Keratinocyte (primary cell): ENCODE data around the gene SALL3. TPM values are rescaled to one million over a fixed set of nuclear protein-coding genes. Genes with fewer than 3 reads are reported as not detected.

Experiments
- DNase-seq: peaks from one replicate; pipeline ENCODE4 v3.0.0-alpha.2; 2011; ENCODE audit warnings: low read depth, missing footprints, low spot score
- FAIRE-seq: peaks from 2 replicates; lab custom pipeline; 2011; peaks lifted over from hg19 to GRCh38; lab: Jason Lieb, UNC
- H2AFZ ChIP-seq: 2 replicates; pipeline ENCODE4 v1.6.0; 2012; ENCODE audit warnings: low read length, control low read depth, inconsistent platforms; ENCODE audit not compliant: control insufficient read depth
- H3K27ac ChIP-seq: 2 replicates; pipeline ENCODE4 v1.5.1; 2011; ENCODE audit warnings: low read length; ENCODE audit not compliant: control insufficient read depth, insufficient read depth
- H3K27me3 ChIP-seq: 3 replicates; pipeline ENCODE4 v1.6.0; 2011; ENCODE audit warnings: low read length; ENCODE audit not compliant: control insufficient read depth, insufficient read depth; ENCODE audit errors: extremely low read depth
- H3K36me3 ChIP-seq, 2 experiments: 2 replicates in 1 of 2; 3 replicates in 1 of 2; pipeline ENCODE4 v1.5.1; 2011; ENCODE audit warnings: low read length in 2 of 2, mild to moderate bottlenecking in 1 of 2; ENCODE audit not compliant: control insufficient read depth in 2 of 2, insufficient read depth in 2 of 2; ENCODE audit errors: extremely low read depth in 1 of 2
- H3K4me1 ChIP-seq: 3 replicates; pipeline ENCODE4 v1.5.1; 2011; ENCODE audit warnings: low read length; ENCODE audit not compliant: control insufficient read depth, insufficient read depth; ENCODE audit errors: extremely low read depth
- H3K4me2 ChIP-seq: 3 replicates; pipeline ENCODE4 v1.6.0; 2011; ENCODE audit warnings: low read depth, low read length; ENCODE audit not compliant: control insufficient read depth, insufficient read depth; ENCODE audit errors: extremely low read depth
- H3K4me3 ChIP-seq, 3 experiments: fragments of 200-600 bp in 1 of 3; sonication (generic) in 1 of 3; 2 replicates in 2 of 3; 3 replicates in 1 of 3; pipeline ENCODE4 v1.5.1; 2011 to 2016; ENCODE audit warnings: low read length in 3 of 3, mild to moderate bottlenecking in 3 of 3, control low read depth in 2 of 3, inconsistent platforms in 1 of 3, low read depth in 1 of 3, mixed read lengths in 1 of 3, mixed run types in 1 of 3, moderate library complexity in 1 of 3; ENCODE audit not compliant: control insufficient read depth in 2 of 3, insufficient read depth in 2 of 3; ENCODE audit errors: extremely low read depth in 1 of 3
- H3K79me2 ChIP-seq: 2 replicates; pipeline ENCODE4 v1.6.0; 2012; ENCODE audit warnings: low read length; ENCODE audit not compliant: control insufficient read depth, insufficient read depth
- H3K9ac ChIP-seq: 3 replicates; pipeline ENCODE4 v1.6.0; 2011; ENCODE audit warnings: low read length; ENCODE audit not compliant: control insufficient read depth, insufficient read depth; ENCODE audit errors: extremely low read depth
- H3K9me1 ChIP-seq: 3 replicates; pipeline ENCODE4 v1.6.0; 2011; ENCODE audit warnings: low read length; ENCODE audit not compliant: control insufficient read depth, insufficient read depth; ENCODE audit errors: extremely low read depth
- H3K9me3 ChIP-seq: 2 replicates; pipeline ENCODE4 v1.5.1; 2012; ENCODE audit warnings: low read depth, low read length; ENCODE audit not compliant: control insufficient read depth
- H4K20me1 ChIP-seq: 3 replicates; pipeline ENCODE4 v1.6.0; 2011; ENCODE audit warnings: low read length; ENCODE audit not compliant: control insufficient read depth, insufficient read depth; ENCODE audit errors: extremely low read depth
- EZH2 ChIP-seq: IDR thresholded peaks from one replicate; pipeline ENCODE4 v1.6.1; 2012; ENCODE audit warnings: inconsistent platforms, mild to moderate bottlenecking, low read length, moderate library complexity
- dilution Hi-C: fragments of 300-500 bp; cut with MboI; formaldehyde crosslinking; loops from one replicate; pipeline ENCODE4 v1.7.0; 2020; ENCODE audit warnings: low sequenced_read_pairs; ENCODE audit not compliant: extremely low pct_ligation_motif_present
- polyA plus RNA-seq, 5 experiments: library from polyadenylated mRNA; depleted of rRNA in 3 of 5; stranded (reverse) in 3 of 5; stranded (forward) in 1 of 5; unstranded in 1 of 5; fragments of >200 nt; gene quantifications; 1 replicate in 1 of 5; 2 replicates in 3 of 5; 3 replicates in 1 of 5; pipeline versions ENCODE4 v1.2.1 to v1.2.3, GENCODE V29; 2011 to 2012; ENCODE audit warnings: missing spikeins in 2 of 5, low read depth in 1 of 5, low replicate concordance in 1 of 5
- TF ChIP-seq, protein P1 (sequence below), 3 experiments: IDR thresholded peaks in 1 of 3; conservative IDR thresholded peaks in 1 of 3; optimal IDR thresholded peaks in 1 of 3; 2 replicates in 2 of 3; 3 replicates in 1 of 3; pipeline versions ENCODE3 to v1.5.1; 2011; ENCODE audit warnings: low read length in 3 of 3, mild to moderate bottlenecking in 3 of 3, moderate library complexity in 2 of 3, control low read depth in 1 of 3, inconsistent platforms in 1 of 3; ENCODE audit not compliant: insufficient read depth in 2 of 3; ENCODE audit errors: extremely low read depth in 1 of 3

The SALL3 gene
- polyA plus RNA-seq, 1 donor (not counting 4 experiments of a cell fraction or from before 2014, with no cell fraction given), result not detected

- Histone ChIP-seq H3K4me2 (no peak overlapping the region), H3K27ac (no peak overlapping the region), H3K79me2 (no peaks in the 10 kb centered on the region), H3K4me3 (no peak overlapping the region), H3K9ac (no peak overlapping the region), H4K20me1 (no peaks in the 10 kb centered on the region), H3K27me3 (peaks cover 44% of the 10 kb centered on the region), H3K9me1 (no peaks in the 10 kb centered on the region), H2AFZ (no peak overlapping the region), H3K4me1 (no peaks in the 10 kb centered on the region), H3K36me3 (no peaks in the 10 kb centered on the region), H3K9me3 (no peaks in the 10 kb centered on the region)
- dilution Hi-C loops, result no loop called here
- no peak for DNase-seq
- peak; percentile 5 for TF ChIP-seq EZH2
- TF ChIP-seq, protein P1, sequence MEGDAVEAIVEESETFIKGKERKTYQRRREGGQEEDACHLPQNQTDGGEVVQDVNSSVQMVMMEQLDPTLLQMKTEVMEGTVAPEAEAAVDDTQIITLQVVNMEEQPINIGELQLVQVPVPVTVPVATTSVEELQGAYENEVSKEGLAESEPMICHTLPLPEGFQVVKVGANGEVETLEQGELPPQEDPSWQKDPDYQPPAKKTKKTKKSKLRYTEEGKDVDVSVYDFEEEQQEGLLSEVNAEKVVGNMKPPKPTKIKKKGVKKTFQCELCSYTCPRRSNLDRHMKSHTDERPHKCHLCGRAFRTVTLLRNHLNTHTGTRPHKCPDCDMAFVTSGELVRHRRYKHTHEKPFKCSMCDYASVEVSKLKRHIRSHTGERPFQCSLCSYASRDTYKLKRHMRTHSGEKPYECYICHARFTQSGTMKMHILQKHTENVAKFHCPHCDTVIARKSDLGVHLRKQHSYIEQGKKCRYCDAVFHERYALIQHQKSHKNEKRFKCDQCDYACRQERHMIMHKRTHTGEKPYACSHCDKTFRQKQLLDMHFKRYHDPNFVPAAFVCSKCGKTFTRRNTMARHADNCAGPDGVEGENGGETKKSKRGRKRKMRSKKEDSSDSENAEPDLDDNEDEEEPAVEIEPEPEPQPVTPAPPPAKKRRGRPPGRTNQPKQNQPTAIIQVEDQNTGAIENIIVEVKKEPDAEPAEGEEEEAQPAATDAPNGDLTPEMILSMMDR (optimal IDR thresholded peaks at IDR 0.05 in 1 of 3, IDR thresholded peaks at IDR 0.05 in 1 of 3, conservative IDR thresholded peaks at IDR 0.05 in 1 of 3; ENCODE audit: extremely low read depth in 1 of 3, insufficient read depth in 2 of 3, low read length in 3 of 3), result peak; percentile 31 to 75 (median 55)
- no peak for FAIRE-seq
These were observed 6.4 kb downstream of the SALL3 start for GRCh38 chr18:78986018-78986481.

DNA sequence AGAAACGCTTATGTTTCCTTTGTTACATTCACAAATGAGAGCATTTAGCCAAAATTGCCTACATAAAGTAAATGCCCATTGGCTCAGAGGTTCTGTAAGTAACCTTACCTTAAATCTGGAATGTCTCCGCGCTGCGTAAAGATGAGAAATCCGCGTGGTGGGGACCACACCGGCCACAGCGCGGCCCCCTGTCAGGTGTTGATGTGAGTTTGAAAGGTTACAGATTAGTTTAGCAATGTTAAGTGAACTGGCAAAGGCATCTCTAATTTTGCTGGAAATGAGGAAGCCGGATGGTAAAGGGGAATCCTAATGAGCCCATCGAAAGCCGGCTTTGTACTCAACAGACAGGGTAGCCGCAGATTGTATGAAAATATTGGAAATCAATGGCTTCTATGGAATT is 11.8 kb downstream of the SALL3 start:
- H3K4me1 ChIP-seq, result no peaks in the 10 kb centered on the region
- peaks cover 4% of the 10 kb centered on the region for H3K9me3 ChIP-seq
- H3K36me3 ChIP-seq, result no peaks in the 10 kb centered on the region
- no peaks in the 10 kb centered on the region for H3K79me2 ChIP-seq
- no peak overlapping the region for H2AFZ ChIP-seq
- H3K4me2 ChIP-seq, result no peak overlapping the region
- dilution Hi-C loops, result no loop called here
- H3K27me3 ChIP-seq, result peaks cover 2% of the 10 kb centered on the region
- FAIRE-seq (no peak), DNase-seq (no peak)
- no peaks in the 10 kb centered on the region for H3K9me1 ChIP-seq
- H4K20me1 ChIP-seq, result no peaks in the 10 kb centered on the region
- no peak overlapping the region for H3K27ac ChIP-seq
- no peak for TF ChIP-seq EZH2
- TF ChIP-seq, protein P1 (optimal IDR thresholded peaks at IDR 0.05 in 1 of 3, IDR thresholded peaks at IDR 0.05 in 1 of 3, conservative IDR thresholded peaks at IDR 0.05 in 1 of 3; ENCODE audit: extremely low read depth in 1 of 3, insufficient read depth in 2 of 3, low read length in 3 of 3), result no peak
- H3K9ac ChIP-seq, result no peak overlapping the region
- H3K4me3 ChIP-seq, result no peak overlapping the region
